Left ventricle myocardium inferior (tissue), 1 donor: Measurements from ENCODE around the gene IGFN1. TPM values are rescaled to one million over a fixed set of nuclear protein-coding genes. Genes with fewer than 3 reads are reported as not detected.

Experiments
- DNase-seq: peaks from one replicate; pipeline ENCODE4 v3.0.0-alpha.2; 2020
- H3K27ac ChIP-seq: fragments of 200-600 bp; replicated peaks from 2 replicates; pipeline ENCODE4 v1.8.0; 2021
- H3K27me3 ChIP-seq: fragments of 200-600 bp; 2 replicates; pipeline ENCODE4 v1.8.0; 2021; ENCODE audit warnings: low read depth
- H3K36me3 ChIP-seq: fragments of 200-600 bp; 2 replicates; pipeline ENCODE4 v1.8.0; 2021
- H3K4me1 ChIP-seq: fragments of 200-600 bp; 2 replicates; pipeline ENCODE4 v1.8.0; 2021
- H3K4me3 ChIP-seq: fragments of 200-600 bp; 2 replicates; pipeline ENCODE4 v1.8.0; 2021; ENCODE audit warnings: mild to moderate bottlenecking, moderate library complexity
- H3K9me3 ChIP-seq: fragments of 200-600 bp; replicated peaks from 2 replicates; pipeline ENCODE4 v1.8.0; 2021
- CTCF ChIP-seq: fragments of 200-600 bp; IDR thresholded peaks from 2 replicates; pipeline ENCODE4 v1.8.0; 2021; ENCODE audit warnings: antibody characterized with exemption, mild to moderate bottlenecking, borderline replicate concordance
- intact Hi-C: fragments of 100-400 bp; cut with micrococcal nuclease; formaldehyde crosslinking; loops from one replicate; pipeline ENCODE4 v1.11.0; 2022
- total RNA-seq: library from RNA; stranded (reverse); fragmentation: NEBNext Ultra II Directional; extraction: Animal tissue kit (Norgen Biotek cat#: 25700); gene quantifications from one replicate; pipeline ENCODE4 v1.2.1, GENCODE V29; 2021
- donor health status: DM: no; HTN: yes; CAD: no; lungs with severe emphysema.

IGFN1 gene
- total RNA-seq, 1 donor from 2014 or later, result not detected

- no peak overlapping the region for H3K27ac ChIP-seq
- no peak overlapping the region for H3K4me3 ChIP-seq
- H3K27me3 ChIP-seq, result no peaks in the 10 kb centered on the region
- TF ChIP-seq CTCF, result no peak
- peaks cover 4% of the 10 kb centered on the region for H3K4me1 ChIP-seq
- intact Hi-C loops, result no loop called here
- peaks cover 78% of the 10 kb centered on the region for H3K36me3 ChIP-seq
- DNase-seq, result no peak
- H3K9me3 ChIP-seq, result no peaks in the 10 kb centered on the region
Measured at GRCh38 chr1:201143726-201144635, 46.6 kb upstream of the IGFN1 start.

- no peak overlapping the region for H3K27ac ChIP-seq
- intact Hi-C loops, result no loop called here
- H3K27me3 ChIP-seq, result no peaks in the 10 kb centered on the region
- no peak for TF ChIP-seq CTCF
- no peaks in the 10 kb centered on the region for H3K9me3 ChIP-seq
- no peak for DNase-seq
- peaks cover 4% of the 10 kb centered on the region for H3K4me1 ChIP-seq
- peaks cover 80% of the 10 kb centered on the region for H3K36me3 ChIP-seq
- H3K4me3 ChIP-seq, result no peak overlapping the region
Measured at GRCh38 chr1:201144701-201145100, 45.9 kb upstream of the IGFN1 start.

GRCh38 chr1:201145132-201145531 is 45.5 kb upstream of the IGFN1 start:
- no peak for DNase-seq
- TF ChIP-seq CTCF, result no peak
- Histone ChIP-seq H3K4me1 (peaks cover 4% of the 10 kb centered on the region), H3K9me3 (no peaks in the 10 kb centered on the region), H3K36me3 (peaks cover 79% of the 10 kb centered on the region), H3K27me3 (no peaks in the 10 kb centered on the region), H3K4me3 (no peak overlapping the region), H3K27ac (no peak overlapping the region)
- intact Hi-C loops, result no loop called here

- Histone ChIP-seq H3K27ac (no peak overlapping the region), H3K4me3 (no peak overlapping the region), H3K9me3 (no peaks in the 10 kb centered on the region), H3K36me3 (peaks cover 79% of the 10 kb centered on the region), H3K27me3 (no peaks in the 10 kb centered on the region), H3K4me1 (peaks cover 4% of the 10 kb centered on the region)
- intact Hi-C loops, result no loop called here
- no peak for DNase-seq
- no peak for TF ChIP-seq CTCF
Measured at GRCh38 chr1:201145816-201146215, 44.8 kb upstream of the IGFN1 start.

- H3K27me3 ChIP-seq, result no peaks in the 10 kb centered on the region
- no peak for TF ChIP-seq CTCF
- H3K9me3 ChIP-seq, result no peaks in the 10 kb centered on the region
- intact Hi-C loops, result no loop called here
- no peak for DNase-seq
- H3K36me3 ChIP-seq, result peaks cover 79% of the 10 kb centered on the region
- no peak overlapping the region for H3K4me3 ChIP-seq
- no peak overlapping the region for H3K27ac ChIP-seq
- peaks cover 3% of the 10 kb centered on the region for H3K4me1 ChIP-seq
Measured at GRCh38 chr1:201146626-201147390, 43.8 kb upstream of the IGFN1 start.
